A549 (cell line): ENCODE measurements around the gene NPRL2. TPM values are rescaled to one million over a fixed set of nuclear protein-coding genes. Genes with fewer than 3 reads are reported as not detected.

Experiments used
- ATAC-seq, 2 experiments: fragments of 200-7000 bp in 1 of 2; fragments of >200 bp in 1 of 2; cut with Nextera tagmentation in 1 of 2; cut with Tn5 transposase in 1 of 2; 3 replicates each; pipeline versions ENCODE4 v1.8.0 to v1.9.1; 2018 to 2020; ENCODE audit warnings: mild to moderate bottlenecking in 1 of 2, moderate library complexity in 1 of 2
- CTCF ChIA-PET: fragments of 300-600 bp; sonication (Branson Sonifier 250); formaldehyde crosslinking; extraction: SDS; loops from one replicate; lab custom pipeline; 2021; ENCODE audit warnings: antibody characterized with exemption, inconsistent platforms; lab: Yijun Ruan, JAX
- POLR2A ChIA-PET: fragments of 350-600 bp; formaldehyde crosslinking; extraction: SDS; loops from one replicate; lab custom pipeline; 2021; ENCODE audit warnings: antibody characterized with exemption, inconsistent platforms; lab: Yijun Ruan, JAX
- DNase-seq, 2 experiments: peaks; one replicate each; pipeline versions ENCODE4 v3.0.0 to v3.0.0-alpha.2; 2011 to 2016; ENCODE audit warnings: low read depth in 1 of 2, low spot score in 1 of 2
- FAIRE-seq: peaks from 2 replicates; lab custom pipeline; 2011; peaks lifted over from hg19 to GRCh38; lab: Jason Lieb, UNC
- H3K27ac ChIP-seq, 2 experiments: fragments of >200 bp; sonication (Bioruptor Twin); formaldehyde crosslinking; 3 replicates each; pipeline ENCODE4 v1.5.1; 2016 to 2017
- H3K4me1 ChIP-seq: fragments of >200 bp; sonication (Bioruptor Twin); formaldehyde crosslinking; 3 replicates; pipeline ENCODE4 v1.6.1; 2016
- H3K4me2 ChIP-seq: fragments of >200 bp; sonication (Bioruptor Twin); formaldehyde crosslinking; 3 replicates; pipeline ENCODE4 v1.6.1; 2016
- H3K4me3 ChIP-seq: fragments of >200 bp; sonication (Bioruptor Twin); formaldehyde crosslinking; 3 replicates; pipeline ENCODE4 v1.5.1; 2016
- H3K9me3 ChIP-seq: fragments of >200 bp; sonication (Bioruptor Twin); formaldehyde crosslinking; 3 replicates; pipeline ENCODE4 v1.6.1; 2016
- BHLHE40 ChIP-seq: IDR thresholded peaks from 2 replicates; pipeline ENCODE4 v1.6.1; 2012; ENCODE audit warnings: low read depth, low read length, inconsistent platforms
- EHF ChIP-seq: fragments of 250-450 bp; sonication (Bioruptor Pico); IDR thresholded peaks from 2 replicates; pipeline ENCODE4 v1.5.0; 2020; ENCODE audit warnings: mild to moderate bottlenecking
- ESRRA ChIP-seq: fragments of 150-350 bp; IDR thresholded peaks from 2 replicates; pipeline ENCODE4 v1.6.1; 2014; ENCODE audit warnings: mild to moderate bottlenecking, low read length, borderline replicate concordance
- FOSB ChIP-seq: fragments of 250-450 bp; sonication (Bioruptor Pico); IDR thresholded peaks from 2 replicates; pipeline ENCODE4 v1.5.0; 2020; ENCODE audit warnings: mild to moderate bottlenecking, moderate library complexity
- FOSL2 ChIP-seq, 2 experiments: fragments of 450-650 bp in 1 of 2; fragments of >200 bp in 1 of 2; sonication (Bioruptor Twin) in 1 of 2; formaldehyde crosslinking; IDR thresholded peaks; 2 replicates each; pipeline versions ENCODE4 v1.5.0 to v1.6.1; 2016 to 2020; ENCODE audit warnings: mild to moderate bottlenecking in 1 of 2, moderate library complexity in 1 of 2
- JUN ChIP-seq, 2 experiments: fragments of >200 bp; sonication (Bioruptor Twin); formaldehyde crosslinking; IDR thresholded peaks; 2 replicates in 1 of 2; 3 replicates in 1 of 2; pipeline ENCODE4 v1.6.1; 2016 to 2017
- JUNB ChIP-seq: fragments of >200 bp; sonication (Bioruptor Twin); formaldehyde crosslinking; IDR thresholded peaks from 2 replicates; pipeline ENCODE4 v1.6.1; 2016
- KDM1A ChIP-seq: fragments of 200-600 bp; sonication (generic); IDR thresholded peaks from 2 replicates; pipeline ENCODE4 v1.6.1; 2016; ENCODE audit warnings: low read depth, mild to moderate bottlenecking
- MAFK ChIP-seq: fragments of 450-650 bp; IDR thresholded peaks from 2 replicates; pipeline ENCODE4 v1.6.1; 2014; ENCODE audit not compliant: partially characterized antibody
- MYC ChIP-seq: IDR thresholded peaks from 2 replicates; pipeline ENCODE4 v1.6.1; 2012; ENCODE audit warnings: mild to moderate bottlenecking, inconsistent platforms, low read length, improper control_type of control experiment, borderline replicate concordance
- NFE2L2 ChIP-seq: fragments of 150-350 bp; conservative IDR thresholded peaks from 2 replicates; pipeline ENCODE4 v1.6.1; 2014; ENCODE audit warnings: low read length
- NR3C1 ChIP-seq: fragments of >200 bp; sonication (Bioruptor Twin); formaldehyde crosslinking; IDR thresholded peaks from 3 replicates; pipeline ENCODE4 v1.6.1; 2017
- PHF8 ChIP-seq: fragments of 200-600 bp; sonication (generic); IDR thresholded peaks from 2 replicates; pipeline ENCODE4 v1.6.1; 2016; ENCODE audit warnings: low read depth, mild to moderate bottlenecking, antibody characterized with exemption, moderate library complexity, borderline replicate concordance
- POLR2A ChIP-seq: IDR thresholded peaks from 2 replicates; pipeline ENCODE4 v1.6.1; 2012; ENCODE audit warnings: mild to moderate bottlenecking, low read length
- RAD21 ChIP-seq, 2 experiments: fragments of >200 bp in 1 of 2; sonication (Bioruptor Twin) in 1 of 2; formaldehyde crosslinking in 1 of 2; IDR thresholded peaks in 1 of 2; conservative IDR thresholded peaks in 1 of 2; 2 replicates in 1 of 2; 3 replicates in 1 of 2; pipeline ENCODE4 v1.6.1; 2012 to 2018; ENCODE audit warnings: inconsistent platforms in 1 of 2
- RARB ChIP-seq: fragments of 250-450 bp; sonication (Bioruptor Pico); IDR thresholded peaks from 2 replicates; pipeline ENCODE4 v1.8.0; 2021; ENCODE audit warnings: mild to moderate bottlenecking, moderate library complexity
- SMC3 ChIP-seq: fragments of >200 bp; sonication (Bioruptor Twin); formaldehyde crosslinking; IDR thresholded peaks from 3 replicates; pipeline ENCODE4 v1.6.1; 2018; ENCODE audit warnings: inconsistent platforms
- ZC3H11A ChIP-seq: fragments of 450-650 bp; IDR thresholded peaks from 2 replicates; pipeline ENCODE4 v1.6.1; 2014; ENCODE audit warnings: antibody characterized with exemption, mild to moderate bottlenecking
- ZFP36 ChIP-seq: fragments of 450-650 bp; IDR thresholded peaks from 2 replicates; pipeline ENCODE4 v1.6.1; 2014; ENCODE audit warnings: borderline replicate concordance; ENCODE audit not compliant: partially characterized antibody
- ZNF302 ChIP-seq: fragments of 250-450 bp; sonication (Bioruptor Pico); IDR thresholded peaks from 2 replicates; pipeline ENCODE4 v1.9.0; 2021; ENCODE audit warnings: inconsistent platforms, mild to moderate bottlenecking, moderate library complexity
- WGBS: methylation state at CpG from one replicate; pipeline ENCODE4 v1.1.6; 2017; ENCODE audit errors: missing lambda C conversion rate; 5-methylcytosine and 5-hydroxymethylcytosine counted together
- polyA plus RNA-seq, 4 experiments: library from polyadenylated mRNA; depleted of rRNA in 3 of 4; stranded (reverse); fragments of >200 nt; fragmentation: RNase III in 1 of 4; extraction: RNeasy Plus Mini Kit Qiagen cat#74134 plus additional on column Dnase treatment in 1 of 4; gene quantifications; 2 replicates in 3 of 4; 3 replicates in 1 of 4; pipeline ENCODE4 v1.2.3, GENCODE V29; 2011 to 2017
- TF ChIP-seq, protein P1 (sequence below): fragments of 450-650 bp; IDR thresholded peaks from 2 replicates; pipeline ENCODE4 v1.6.1; 2014; ENCODE audit warnings: antibody characterized with exemption
- TF ChIP-seq, protein P2 (sequence below): fragments of 150-350 bp; IDR thresholded peaks from 2 replicates; pipeline ENCODE4 v1.6.1; 2014; ENCODE audit warnings: low read depth, mild to moderate bottlenecking, low read length
- TF ChIP-seq, protein P3 (sequence below): IDR thresholded peaks from 2 replicates; pipeline ENCODE4 v1.6.1; 2012
- TF ChIP-seq, protein P4 (sequence below): fragments of >200 bp; sonication (Bioruptor Twin); formaldehyde crosslinking; IDR thresholded peaks from 2 replicates; pipeline ENCODE4 v1.6.1; 2016
- TF ChIP-seq, protein P5 (sequence below): fragments of 250-450 bp; sonication (Bioruptor Pico); IDR thresholded peaks from 2 replicates; pipeline ENCODE4 v1.5.0; 2021; ENCODE audit warnings: mild to moderate bottlenecking, moderate library complexity, borderline replicate concordance

The NPRL2 gene
- polyA plus RNA-seq, 2 of the 4 experiments (the other 2 are of a cell fraction), result 19.5 to 19.9 TPM

DNA sequence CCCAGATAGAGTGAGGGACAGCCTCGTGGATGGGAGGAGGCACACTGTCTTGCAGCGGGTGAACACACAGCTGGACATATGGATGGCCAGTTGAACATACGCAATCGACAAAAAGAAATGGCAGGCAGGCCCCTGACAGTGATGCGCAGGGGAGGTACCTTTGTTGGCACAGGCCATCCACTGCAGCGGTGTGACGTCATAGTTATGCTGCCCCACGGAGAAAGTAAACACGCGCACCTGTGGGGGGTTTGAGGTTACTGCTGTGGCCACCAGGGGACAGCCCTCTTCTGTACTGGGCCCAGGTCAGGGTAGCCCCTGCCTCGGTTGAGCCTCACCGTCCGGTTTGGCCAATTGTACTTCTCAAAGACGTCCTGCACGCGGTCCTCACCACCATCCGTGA is 28.2 kb upstream of the NPRL2 start:
- WGBS, result 81% methylated on average over 17 of the region's 17 CpGs
- Histone ChIP-seq H3K27ac (no peak overlapping the region), H3K4me3 (no peak overlapping the region), H3K4me2 (no peak overlapping the region), H3K4me1 (no peaks in the 10 kb centered on the region), H3K9me3 (no peaks in the 10 kb centered on the region)
- FAIRE-seq (no peak), ATAC-seq (no peak), DNase-seq (no peak)
- no peak for TF ChIP-seq ESRRA
- no peak for TF ChIP-seq RAD21 (conservative IDR thresholded peaks at IDR 0.05 in 1 of 2, IDR thresholded peaks at IDR 0.05 in 1 of 2)
- TF ChIP-seq NFE2L2, result no peak
- no peak for TF ChIP-seq FOSL2 (IDR thresholded peaks at IDR 0.05)
- TF ChIP-seq FOSL2 (CRISPR knock-in tag; IDR thresholded peaks at IDR 0.05), result no peak
- TF ChIP-seq NR3C1, result no peak
- TF ChIP-seq, protein P1, sequence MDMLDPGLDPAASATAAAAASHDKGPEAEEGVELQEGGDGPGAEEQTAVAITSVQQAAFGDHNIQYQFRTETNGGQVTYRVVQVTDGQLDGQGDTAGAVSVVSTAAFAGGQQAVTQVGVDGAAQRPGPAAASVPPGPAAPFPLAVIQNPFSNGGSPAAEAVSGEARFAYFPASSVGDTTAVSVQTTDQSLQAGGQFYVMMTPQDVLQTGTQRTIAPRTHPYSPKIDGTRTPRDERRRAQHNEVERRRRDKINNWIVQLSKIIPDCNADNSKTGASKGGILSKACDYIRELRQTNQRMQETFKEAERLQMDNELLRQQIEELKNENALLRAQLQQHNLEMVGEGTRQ, result no peak
- TF ChIP-seq JUN (IDR thresholded peaks at IDR 0.05), result no peak
- no peak for TF ChIP-seq ZFP36
- no peak for TF ChIP-seq EHF (CRISPR knock-in tag)
- TF ChIP-seq FOSB (CRISPR knock-in tag), result no peak
- TF ChIP-seq POLR2A, result no peak
- ChIA-PET POLR2A (no interaction called here), CTCF (no interaction called here)

DNA sequence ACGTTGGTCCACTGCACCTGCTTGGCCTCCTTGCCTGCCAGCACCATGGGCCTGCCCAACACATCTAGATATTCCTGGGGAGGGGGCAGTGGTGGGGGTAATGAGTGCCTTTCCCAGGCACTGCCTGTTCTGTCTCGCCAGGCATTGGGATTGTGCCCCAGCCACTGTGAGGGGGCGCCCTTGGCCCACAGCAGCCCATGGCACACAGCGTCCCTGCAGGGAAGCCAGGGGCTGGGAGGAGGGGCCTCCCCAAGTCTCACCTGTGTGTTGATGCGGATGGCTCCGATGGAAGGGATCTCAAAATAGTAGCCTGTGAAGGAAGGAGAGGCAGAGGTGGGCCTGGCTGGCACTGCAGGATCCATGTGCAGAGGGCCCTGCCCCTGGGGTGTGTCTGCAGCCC is 27.4 kb upstream of the NPRL2 start:
- CTCF ChIA-PET, result interaction anchor here (1.0 kb wide), 1 partner anchor 164 kb away, joined by 3 read pairs; no protein-coding TSS in a partner anchor
- FAIRE-seq, result no peak
- no peak overlapping the region for H3K4me3 ChIP-seq
- TF ChIP-seq PHF8 (no peak), SMC3 (no peak), BHLHE40 (no peak), RARB (CRISPR knock-in tag) (no peak), KDM1A (no peak), MAFK (no peak), ZNF302 (CRISPR knock-in tag) (no peak), JUNB (no peak), MYC (no peak), ZC3H11A (no peak), JUN (IDR thresholded peaks at IDR 0.05) (no peak)
- TF ChIP-seq, protein P2, sequence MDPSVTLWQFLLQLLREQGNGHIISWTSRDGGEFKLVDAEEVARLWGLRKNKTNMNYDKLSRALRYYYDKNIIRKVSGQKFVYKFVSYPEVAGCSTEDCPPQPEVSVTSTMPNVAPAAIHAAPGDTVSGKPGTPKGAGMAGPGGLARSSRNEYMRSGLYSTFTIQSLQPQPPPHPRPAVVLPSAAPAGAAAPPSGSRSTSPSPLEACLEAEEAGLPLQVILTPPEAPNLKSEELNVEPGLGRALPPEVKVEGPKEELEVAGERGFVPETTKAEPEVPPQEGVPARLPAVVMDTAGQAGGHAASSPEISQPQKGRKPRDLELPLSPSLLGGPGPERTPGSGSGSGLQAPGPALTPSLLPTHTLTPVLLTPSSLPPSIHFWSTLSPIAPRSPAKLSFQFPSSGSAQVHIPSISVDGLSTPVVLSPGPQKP, result no peak
- TF ChIP-seq, protein P3, sequence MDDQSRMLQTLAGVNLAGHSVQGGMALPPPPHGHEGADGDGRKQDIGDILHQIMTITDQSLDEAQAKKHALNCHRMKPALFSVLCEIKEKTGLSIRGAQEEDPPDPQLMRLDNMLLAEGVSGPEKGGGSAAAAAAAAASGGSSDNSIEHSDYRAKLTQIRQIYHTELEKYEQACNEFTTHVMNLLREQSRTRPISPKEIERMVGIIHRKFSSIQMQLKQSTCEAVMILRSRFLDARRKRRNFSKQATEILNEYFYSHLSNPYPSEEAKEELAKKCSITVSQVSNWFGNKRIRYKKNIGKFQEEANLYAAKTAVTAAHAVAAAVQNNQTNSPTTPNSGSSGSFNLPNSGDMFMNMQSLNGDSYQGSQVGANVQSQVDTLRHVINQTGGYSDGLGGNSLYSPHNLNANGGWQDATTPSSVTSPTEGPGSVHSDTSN, result no peak
- TF ChIP-seq, protein P4, sequence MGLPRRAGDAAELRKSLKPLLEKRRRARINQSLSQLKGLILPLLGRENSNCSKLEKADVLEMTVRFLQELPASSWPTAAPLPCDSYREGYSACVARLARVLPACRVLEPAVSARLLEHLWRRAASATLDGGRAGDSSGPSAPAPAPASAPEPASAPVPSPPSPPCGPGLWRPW, result no peak
- TF ChIP-seq, protein P5, sequence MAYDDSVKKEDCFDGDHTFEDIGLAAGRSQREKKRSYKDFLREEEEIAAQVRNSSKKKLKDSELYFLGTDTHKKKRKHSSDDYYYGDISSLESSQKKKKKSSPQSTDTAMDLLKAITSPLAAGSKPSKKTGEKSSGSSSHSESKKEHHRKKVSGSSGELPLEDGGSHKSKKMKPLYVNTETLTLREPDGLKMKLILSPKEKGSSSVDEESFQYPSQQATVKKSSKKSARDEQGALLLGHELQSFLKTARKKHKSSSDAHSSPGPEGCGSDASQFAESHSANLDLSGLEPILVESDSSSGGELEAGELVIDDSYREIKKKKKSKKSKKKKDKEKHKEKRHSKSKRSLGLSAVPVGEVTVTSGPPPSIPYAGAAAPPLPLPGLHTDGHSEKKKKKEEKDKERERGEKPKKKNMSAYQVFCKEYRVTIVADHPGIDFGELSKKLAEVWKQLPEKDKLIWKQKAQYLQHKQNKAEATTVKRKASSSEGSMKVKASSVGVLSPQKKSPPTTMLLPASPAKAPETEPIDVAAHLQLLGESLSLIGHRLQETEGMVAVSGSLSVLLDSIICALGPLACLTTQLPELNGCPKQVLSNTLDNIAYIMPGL, result no peak
- TF ChIP-seq, all 56 proteins: peak for 0
- H3K27ac ChIP-seq, result no peak overlapping the region
- POLR2A ChIA-PET, result no interaction called here
- H3K9me3 ChIP-seq, result no peaks in the 10 kb centered on the region
- DNase-seq (no peak), ATAC-seq (no peak)
- no peaks in the 10 kb centered on the region for H3K4me1 ChIP-seq
- no peak overlapping the region for H3K4me2 ChIP-seq
- WGBS, result 80% methylated on average over 2 of the region's 6 CpGs
